Mammary microvascular endothelial cell (primary cell): ENCODE results near the gene CFAP43. TPM values are rescaled to one million over a fixed set of nuclear protein-coding genes. Genes with fewer than 3 reads are reported as not detected.

Experiments
- total RNA-seq: library from RNA; depleted of rRNA; stranded (reverse); fragments of >200 nt; gene quantifications from 2 replicates; pipeline ENCODE4 v1.2.3, GENCODE V29; 2015

Gene CFAP43, protein sequence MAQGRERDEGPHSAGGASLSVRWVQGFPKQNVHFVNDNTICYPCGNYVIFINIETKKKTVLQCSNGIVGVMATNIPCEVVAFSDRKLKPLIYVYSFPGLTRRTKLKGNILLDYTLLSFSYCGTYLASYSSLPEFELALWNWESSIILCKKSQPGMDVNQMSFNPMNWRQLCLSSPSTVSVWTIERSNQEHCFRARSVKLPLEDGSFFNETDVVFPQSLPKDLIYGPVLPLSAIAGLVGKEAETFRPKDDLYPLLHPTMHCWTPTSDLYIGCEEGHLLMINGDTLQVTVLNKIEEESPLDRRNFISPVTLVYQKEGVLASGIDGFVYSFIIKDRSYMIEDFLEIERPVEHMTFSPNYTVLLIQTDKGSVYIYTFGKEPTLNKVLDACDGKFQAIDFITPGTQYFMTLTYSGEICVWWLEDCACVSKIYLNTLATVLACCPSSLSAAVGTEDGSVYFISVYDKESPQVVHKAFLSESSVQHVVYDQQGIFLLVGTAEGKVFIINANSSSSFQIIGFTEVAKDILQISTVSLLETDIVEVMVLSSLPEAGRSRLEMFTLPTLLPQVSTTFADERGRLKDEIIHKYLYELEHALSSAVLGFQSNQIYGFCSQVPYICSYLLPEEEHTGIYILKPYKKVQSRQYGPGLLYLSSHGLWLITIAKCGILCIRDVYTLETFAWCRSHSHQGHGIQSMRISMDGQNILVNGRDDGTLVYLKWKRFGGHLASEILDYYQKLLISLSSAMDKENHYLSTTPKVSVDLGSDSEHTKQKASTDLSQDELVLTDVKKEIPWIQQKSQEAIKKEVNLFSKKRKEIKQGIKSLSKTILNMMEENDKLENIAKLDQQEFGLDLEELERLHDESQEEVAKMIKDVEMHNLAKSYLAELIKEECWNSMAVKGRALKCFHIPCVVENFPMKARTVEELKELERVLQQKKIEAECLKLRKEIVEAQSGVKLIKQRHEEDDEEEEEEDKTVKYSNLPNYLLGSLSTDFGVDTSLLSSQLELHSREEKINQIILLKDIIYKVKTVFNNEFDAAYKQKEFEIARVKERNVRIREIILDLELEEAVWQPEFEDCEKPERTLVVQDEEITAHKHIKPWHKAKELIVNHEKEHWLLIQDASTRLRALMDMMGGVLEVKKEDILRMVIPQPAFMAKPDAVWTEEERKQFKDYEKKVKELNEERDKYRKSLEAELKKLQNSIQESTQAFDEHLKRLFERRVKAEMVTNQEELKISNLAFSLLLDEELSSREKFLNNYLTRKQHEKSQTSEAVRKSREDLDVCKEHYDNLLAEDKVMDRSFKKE (N-terminal part only)
- 0.15 TPM in 1 of 2 replicates, not detected in the other for total RNA-seq

DNA sequence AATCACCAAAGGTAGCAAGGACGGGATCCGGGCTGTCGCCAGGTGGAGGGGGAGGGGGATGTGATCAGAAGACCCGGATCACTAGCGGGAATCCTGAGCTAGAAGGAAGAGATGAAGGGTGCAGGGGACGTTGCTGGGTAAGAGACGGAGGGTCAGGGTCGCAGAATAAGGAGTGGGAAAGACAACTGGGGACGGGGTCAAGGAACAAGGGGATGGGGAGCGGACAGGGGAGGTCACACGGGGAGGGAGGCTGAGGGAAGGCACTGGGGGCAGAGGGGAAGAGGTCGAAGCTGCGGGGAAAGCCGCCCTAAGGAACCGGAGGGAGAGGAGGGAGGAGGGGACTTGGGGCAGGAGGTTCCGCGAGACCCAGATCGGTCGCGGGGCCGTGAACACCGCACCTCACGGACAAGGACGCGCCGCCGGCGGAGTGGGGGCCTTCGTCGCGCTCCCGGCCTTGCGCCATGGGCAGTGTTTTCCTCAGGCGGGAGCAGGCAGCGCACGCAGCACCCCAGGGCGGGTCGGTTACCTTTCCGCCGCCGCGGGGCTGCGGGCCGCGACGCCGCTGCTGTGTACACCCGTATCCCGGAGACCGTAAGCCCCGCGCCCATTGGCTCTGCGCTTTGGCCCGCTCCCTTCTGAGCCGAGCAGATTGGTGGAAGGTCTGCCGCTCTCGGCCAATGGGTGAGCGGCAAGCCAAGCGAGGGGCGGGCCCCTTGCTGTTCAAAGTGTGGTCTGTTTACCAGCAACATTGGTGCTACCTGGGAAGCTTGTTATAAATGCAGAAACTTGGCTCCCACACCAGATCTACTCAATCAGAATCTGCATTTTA is at the start of gene CFAP43:
Gene CFAP43, minus strand, starts transcription at position 581 of the 829 bp plus-strand sequence. Its CDS starts 118 bp downstream, at position 463.

DNA sequence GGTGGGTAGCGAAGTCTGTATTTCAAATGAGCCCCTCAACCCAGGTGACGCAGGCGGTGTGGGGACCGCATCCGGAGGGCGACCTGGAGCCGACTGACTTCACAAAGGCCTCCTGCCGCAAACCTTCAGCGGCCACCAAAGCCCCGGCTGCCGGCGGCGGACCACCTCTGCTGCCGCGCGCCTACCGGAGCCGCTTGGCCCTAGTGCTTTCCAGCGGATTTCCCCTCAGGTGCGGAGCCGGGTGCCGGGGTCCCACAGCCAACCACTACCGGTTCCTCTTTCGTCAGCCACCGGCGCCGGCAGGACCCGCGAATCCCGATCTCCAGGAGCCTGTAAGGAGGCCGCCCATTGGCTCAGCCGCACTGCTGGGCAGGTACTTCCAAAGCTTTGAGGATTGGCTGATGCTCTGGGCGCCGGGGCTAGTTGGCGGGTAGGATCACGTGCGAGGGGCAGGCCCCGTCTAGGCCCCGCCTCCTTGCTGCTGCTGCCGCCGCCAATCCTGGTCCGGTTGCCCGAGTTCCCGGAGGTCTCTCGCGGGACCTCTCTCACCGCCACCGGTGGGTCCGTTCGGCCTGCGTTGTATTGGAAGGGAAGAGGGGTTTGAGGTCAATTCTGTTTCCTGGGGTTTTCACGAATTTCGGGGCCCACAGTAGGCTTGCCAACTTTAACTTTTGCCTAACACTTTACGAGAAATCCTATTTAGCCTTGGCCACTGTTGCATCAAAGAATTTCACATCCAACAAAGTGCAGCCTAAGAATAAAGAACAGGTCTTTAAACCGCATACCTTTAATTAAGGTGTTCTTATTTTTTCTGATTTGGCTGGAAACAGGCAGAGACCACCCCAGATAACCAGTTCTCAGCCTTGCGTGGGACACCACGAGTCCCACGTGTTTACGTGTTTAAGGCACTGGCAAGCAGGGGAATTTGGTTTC is 36.8 kb upstream of the CFAP43 start, which contains the start of gene GSTO2:
Gene GSTO2, plus strand, starts transcription at position 472 of the 933 bp plus-strand sequence. CDS start 5,732 bp downstream, outside the sequence.

DNA sequence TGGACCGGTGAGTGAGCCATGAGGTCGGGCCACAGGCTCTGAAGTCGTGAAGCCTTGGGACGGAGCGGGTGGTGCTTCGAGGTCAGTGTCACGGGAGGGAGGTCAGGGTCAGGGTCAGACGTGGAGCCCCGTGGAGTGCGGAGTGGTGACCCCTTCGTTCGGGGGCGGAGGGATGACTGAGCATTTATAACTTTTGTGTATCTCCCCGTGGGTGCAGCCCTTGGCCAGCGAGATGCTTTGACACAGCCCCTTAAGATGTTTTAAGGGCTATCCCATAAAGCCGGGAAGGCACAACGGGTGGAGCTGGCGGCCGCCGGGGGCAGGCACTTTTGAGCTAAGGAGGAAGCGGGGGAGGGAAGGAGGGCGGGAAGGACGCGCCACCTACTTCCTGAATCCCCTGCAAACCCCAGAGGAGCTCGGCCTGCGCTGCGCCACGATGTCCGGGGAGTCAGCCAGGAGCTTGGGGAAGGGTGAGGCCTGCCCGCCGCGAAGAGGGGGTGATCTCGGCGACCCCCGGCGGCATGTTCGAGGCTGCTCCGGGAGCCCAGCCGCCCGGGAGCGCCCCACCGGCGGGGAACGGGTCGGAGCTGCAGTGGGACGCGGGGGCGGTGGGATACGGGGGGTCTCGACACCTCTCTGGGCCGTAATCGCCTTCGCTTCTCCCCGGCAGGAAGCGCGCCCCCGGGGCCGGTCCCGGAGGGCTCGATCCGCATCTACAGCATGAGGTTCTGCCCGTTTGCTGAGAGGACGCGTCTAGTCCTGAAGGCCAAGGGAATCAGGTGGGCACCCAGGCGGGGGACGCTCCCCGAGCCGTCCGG is 22.5 kb upstream of the CFAP43 start, which contains the start of gene GSTO1:
Gene GSTO1, plus strand, starts transcription at position 400 of the 818 bp plus-strand sequence. Its CDS starts 37 bp downstream, at position 437.

DNA sequence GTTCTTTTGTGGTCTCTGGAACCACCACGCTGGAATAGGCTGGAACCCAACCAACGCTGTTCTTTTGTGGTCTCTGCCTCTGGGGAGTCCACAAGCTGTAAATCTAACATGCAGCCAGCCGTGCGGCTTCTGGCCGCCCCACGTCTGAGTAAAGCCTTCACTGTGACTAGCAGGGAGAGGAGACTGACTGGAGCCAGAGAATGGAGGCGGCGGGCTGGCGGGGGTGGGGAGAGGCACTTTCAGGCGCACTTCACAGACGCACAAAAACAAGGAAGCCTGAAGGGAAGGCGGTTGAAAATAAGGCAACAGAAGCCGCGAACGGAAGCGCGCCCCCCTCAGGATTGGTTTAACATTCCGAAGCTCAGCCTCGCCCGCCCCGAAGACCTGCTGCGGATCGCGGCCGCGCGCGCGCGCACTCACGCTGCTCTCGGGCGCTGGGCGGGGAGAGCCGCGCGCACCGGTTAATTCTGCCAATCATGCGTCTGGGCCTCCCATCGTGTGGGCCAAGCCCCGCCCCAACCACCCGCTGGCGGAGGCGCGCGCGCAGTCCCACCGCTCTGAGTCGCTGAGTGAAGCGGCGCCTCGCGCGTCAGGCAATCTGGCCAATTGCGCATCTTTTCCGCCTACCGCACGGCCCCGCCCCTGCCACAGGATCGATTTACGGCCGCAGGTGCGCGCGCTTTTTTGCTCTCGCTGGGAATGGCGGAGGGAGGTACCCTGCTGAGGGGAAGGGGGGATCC is 110.5 kb downstream of the CFAP43 start, which contains the start of gene SFR1:
Gene SFR1, plus strand, starts transcription at position 687 of the 740 bp plus-strand sequence. Its CDS starts 13 bp downstream, at position 700.

DNA sequence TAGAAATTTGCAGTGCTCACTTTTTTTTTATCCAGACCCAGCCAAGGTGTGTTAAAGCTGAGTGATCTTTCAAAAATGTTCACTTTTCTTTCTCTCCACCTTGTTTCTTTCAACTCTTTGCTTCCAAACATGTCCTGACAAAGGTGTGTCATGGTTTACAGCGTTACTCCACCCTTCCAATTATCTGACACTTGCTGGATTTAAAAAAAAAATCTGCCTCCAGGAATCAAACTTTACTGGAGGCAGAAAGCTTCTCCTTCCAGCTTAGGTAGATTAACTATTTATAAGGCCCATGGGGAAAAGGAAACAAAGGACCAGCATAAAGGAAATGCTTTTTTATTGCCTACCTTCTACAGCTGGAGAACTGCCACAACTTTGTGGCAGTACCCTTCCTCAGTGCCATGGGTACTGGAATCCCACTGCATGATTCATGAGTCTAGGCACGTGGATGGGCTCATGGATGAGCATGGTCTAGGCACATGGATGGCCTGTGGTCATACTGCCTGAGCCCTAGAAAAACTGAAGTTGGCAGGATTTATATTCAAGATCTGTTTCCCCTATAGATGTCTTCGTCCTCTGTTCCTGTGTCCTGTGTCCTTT is 146.3 kb downstream of the CFAP43 start, which contains the start of gene COL17A1:
Gene COL17A1, minus strand, starts transcription at position 80 of the 600 bp plus-strand sequence. CDS start 5,207 bp downstream, outside the sequence.

Other genes starting within 250 kb of the CFAP43 start
- 3.3 and 4.6 TPM in 2 replicates for gene COL17A1, start 146.5 kb downstream of the CFAP43 start, total RNA-seq
- gene SFR1, start 110.2 kb downstream of the CFAP43 start, total RNA-seq: 13.3 and 13.7 TPM in 2 replicates
- gene GSTO1, start 22.5 kb upstream of the CFAP43 start, total RNA-seq: 454 and 515 TPM in 2 replicates
- gene GSTO2, start 36.8 kb upstream of the CFAP43 start, total RNA-seq: 0.30 and 0.33 TPM in 2 replicates
- gene ITPRIP, start 106.1 kb upstream of the CFAP43 start, total RNA-seq: 57.4 and 62.5 TPM in 2 replicates
- 0.39 and 0.67 TPM in 2 replicates for gene CFAP58, start 121.5 kb upstream of the CFAP43 start, total RNA-seq